Ascending aorta (tissue), 2 donors: ENCODE results near the gene TBC1D19. TPM values are rescaled to one million over a fixed set of nuclear protein-coding genes. Genes with fewer than 3 reads are reported as not detected.

Experiments used
- DNase-seq, 2 donors: peaks; one replicate each; pipeline ENCODE4 v3.0.0-alpha.2; 2019; ENCODE audit warnings: low spot score in 2 of 2
- H3K27ac ChIP-seq, 2 donors: fragments of 200-600 bp; sonication (generic); one replicate each; pipeline ENCODE4 v1.5.1; 2016 to 2017; ENCODE audit warnings: mild to moderate bottlenecking in 1 of 2
- H3K27me3 ChIP-seq: fragments of 200-600 bp; sonication (generic); one replicate; pipeline ENCODE4 v1.5.1; 2017
- H3K36me3 ChIP-seq, 2 donors: fragments of 200-600 bp; sonication (generic); one replicate each; pipeline ENCODE4 v1.5.1; 2016
- H3K4me1 ChIP-seq, 2 donors: fragments of 200-600 bp; sonication (generic); one replicate each; pipeline ENCODE4 v1.5.1; 2016 to 2017; ENCODE audit warnings: mild to moderate bottlenecking in 1 of 2
- H3K4me3 ChIP-seq, 2 donors: fragments of 200-600 bp; sonication (generic); one replicate each; pipeline ENCODE4 v1.5.1; 2016 to 2017; ENCODE audit warnings: mild to moderate bottlenecking in 1 of 2
- H3K9me3 ChIP-seq, 2 donors: fragments of 200-600 bp; sonication (generic); one replicate each; pipeline ENCODE4 v1.5.1; 2016
- CTCF ChIP-seq, 3 experiments: fragments of 200-600 bp in 2 of 3; fragments of 450-650 bp in 1 of 3; sonication (generic) in 2 of 3; IDR thresholded peaks; one replicate each; pipeline ENCODE4 v1.5.1; 2016 to 2019; ENCODE audit warnings: antibody characterized with exemption in 3 of 3, mild to moderate bottlenecking in 1 of 3, moderate library complexity in 1 of 3
- intact Hi-C: fragments of 100-400 bp; cut with DNase I; formaldehyde crosslinking; loops from one replicate; pipeline ENCODE4 v1.15.1; 2023
- total RNA-seq: library from RNA; depleted of rRNA; stranded (reverse); fragments of >200 nt; gene quantifications from one replicate; pipeline ENCODE4 v1.1.0, GENCODE V29; 2016

The TBC1D19 gene
- total RNA-seq, 1 donor from 2014 or later: 18.1 TPM

GRCh38 chr4:26758899-26759298 is 175.0 kb downstream of the TBC1D19 start:
- Histone ChIP-seq H3K27ac (no peak overlapping the region), H3K4me1 (no peaks in the 10 kb centered on the region), H3K36me3 (peaks cover 0 to 3% of the 10 kb centered on the region in 2 donors), H3K4me3 (no peak overlapping the region), H3K9me3 (no peaks in the 10 kb centered on the region), H3K27me3 (no peaks in the 10 kb centered on the region)
- DNase-seq: no peak
- TF ChIP-seq CTCF (IDR thresholded peaks at IDR 0.05): no peak
- intact Hi-C loops: no loop called here

- Histone ChIP-seq H3K4me3 (no peak overlapping the region), H3K9me3 (no peaks in the 10 kb centered on the region), H3K36me3 (peaks cover 0 to 3% of the 10 kb centered on the region in 2 donors), H3K27me3 (no peaks in the 10 kb centered on the region), H3K4me1 (no peaks in the 10 kb centered on the region), H3K27ac (no peak overlapping the region)
- intact Hi-C loops: no loop called here
- TF ChIP-seq CTCF (IDR thresholded peaks at IDR 0.05): no peak
- DNase-seq: no peak
Measured at GRCh38 chr4:26762650-26763049, 178.8 kb downstream of the TBC1D19 start.

- Histone ChIP-seq H3K27me3 (no peaks in the 10 kb centered on the region), H3K4me3 (no peak overlapping the region), H3K4me1 (no peaks in the 10 kb centered on the region), H3K36me3 (peaks cover 0 to 3% of the 10 kb centered on the region in 2 donors), H3K9me3 (no peaks in the 10 kb centered on the region), H3K27ac (no peak overlapping the region)
- no peak for TF ChIP-seq CTCF (IDR thresholded peaks at IDR 0.05)
- intact Hi-C loops: no loop called here
- no peak for DNase-seq
Measured at GRCh38 chr4:26763063-26763462, 179.2 kb downstream of the TBC1D19 start.

- Histone ChIP-seq H3K4me3 (no peak overlapping the region), H3K27ac (no peak overlapping the region), H3K36me3 (peaks cover 0 to under 1% of the 10 kb centered on the region in 2 donors), H3K9me3 (no peaks in the 10 kb centered on the region), H3K4me1 (no peaks in the 10 kb centered on the region), H3K27me3 (no peaks in the 10 kb centered on the region)
- DNase-seq: no peak
- intact Hi-C loops: no loop called here
- no peak for TF ChIP-seq CTCF (IDR thresholded peaks at IDR 0.05)
Measured at GRCh38 chr4:26763648-26764047, 179.8 kb downstream of the TBC1D19 start.

GRCh38 chr4:26764231-26764630 is 180.3 kb downstream of the TBC1D19 start:
- no peak overlapping the region for H3K4me3 ChIP-seq
- no peak for TF ChIP-seq CTCF (IDR thresholded peaks at IDR 0.05)

GRCh38 chr4:26765515-26765914 is 181.6 kb downstream of the TBC1D19 start:
- no peak overlapping the region for H3K4me3 ChIP-seq
- DNase-seq: no peak
- H3K27me3 ChIP-seq: no peaks in the 10 kb centered on the region
- no peaks in the 10 kb centered on the region for H3K4me1 ChIP-seq
- intact Hi-C loops: no loop called here
- no peaks in the 10 kb centered on the region for H3K36me3 ChIP-seq
- no peaks in the 10 kb centered on the region for H3K9me3 ChIP-seq
- TF ChIP-seq CTCF (IDR thresholded peaks at IDR 0.05): no peak
- H3K27ac ChIP-seq: no peak overlapping the region

More at GRCh38 chr4:26764231-26764630, 180.3 kb downstream of the TBC1D19 start:
- no peaks in the 10 kb centered on the region for H3K27me3 ChIP-seq
- no peaks in the 10 kb centered on the region for H3K36me3 ChIP-seq
- intact Hi-C loops: no loop called here
- H3K9me3 ChIP-seq: no peaks in the 10 kb centered on the region
- DNase-seq: no peak
- no peak overlapping the region for H3K27ac ChIP-seq
- no peaks in the 10 kb centered on the region for H3K4me1 ChIP-seq
